SH-SY5Y (cell line): ENCODE measurements around the gene COLEC12.

ENCODE experiments used
- GATA2 ChIP-seq: IDR thresholded peaks from 2 replicates; pipeline ENCODE4 v1.6.1; 2011; ENCODE audit warnings: mild to moderate bottlenecking, low read depth, low read length
- GATA3 ChIP-seq: IDR thresholded peaks from 2 replicates; pipeline ENCODE4 v1.6.1; 2011; ENCODE audit warnings: low read depth, mild to moderate bottlenecking, low read length, moderate library complexity

- TF ChIP-seq GATA2: no peak
- TF ChIP-seq GATA3: no peak
Measured at GRCh38 chr18:433960-434359, 66.5 kb downstream of the COLEC12 start.
